Hematopoietic multipotent progenitor cell treated with erythropoietin and hydrocortisone succinate and interleukin-3 and kit ligand, for 8 days (in vitro differentiated cells): ENCODE measurements around the gene USP11.
A peak's percentile ranks its signal among the peaks of the same experiment; 100 is the strongest.

ENCODE experiments used
- DNase-seq: peaks from one replicate; pipeline ENCODE4 v3.0.0-alpha.2; 2015

The USP11 gene

GRCh38 chrX:47232803-47233332, at the start of gene USP11:
Gene USP11, plus strand, starts transcription at chrX:47233009. Its CDS starts 35 bp downstream, at chrX:47233044.
- peak; percentile 77 for DNase-seq

DNA sequence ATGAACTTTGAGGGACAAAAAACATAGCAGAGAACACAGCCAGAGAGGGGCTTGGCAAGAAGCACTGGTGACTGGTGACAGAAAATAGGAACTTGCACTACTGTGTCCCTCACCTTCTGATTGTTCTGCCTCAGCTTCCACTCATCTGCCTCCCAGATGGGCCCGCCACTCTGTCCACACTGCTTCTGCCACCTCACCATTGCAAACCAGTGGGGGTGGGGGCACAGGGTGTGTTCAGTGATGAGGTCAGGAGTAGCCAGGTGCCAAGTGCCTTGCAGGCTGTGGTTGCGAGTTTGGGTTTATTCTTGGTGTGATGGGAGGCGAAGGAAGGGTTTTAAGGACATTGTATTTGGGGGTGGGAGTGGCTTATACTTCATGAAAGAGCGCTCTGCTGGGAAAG, 48.3 kb upstream of the USP11 start:
- no peak for DNase-seq

- DNase-seq: no peak
These were observed 47.6 kb upstream of the USP11 start for GRCh38 chrX:47185241-47185640.

GRCh38 chrX:47186096-47186740, 46.6 kb upstream of the USP11 start:
- DNase-seq: no peak

GRCh38 chrX:47187106-47187677, 45.6 kb upstream of the USP11 start:
- DNase-seq: no peak

- DNase-seq: no peak
These were observed 42.9 kb upstream of the USP11 start for GRCh38 chrX:47189906-47190305.

DNA sequence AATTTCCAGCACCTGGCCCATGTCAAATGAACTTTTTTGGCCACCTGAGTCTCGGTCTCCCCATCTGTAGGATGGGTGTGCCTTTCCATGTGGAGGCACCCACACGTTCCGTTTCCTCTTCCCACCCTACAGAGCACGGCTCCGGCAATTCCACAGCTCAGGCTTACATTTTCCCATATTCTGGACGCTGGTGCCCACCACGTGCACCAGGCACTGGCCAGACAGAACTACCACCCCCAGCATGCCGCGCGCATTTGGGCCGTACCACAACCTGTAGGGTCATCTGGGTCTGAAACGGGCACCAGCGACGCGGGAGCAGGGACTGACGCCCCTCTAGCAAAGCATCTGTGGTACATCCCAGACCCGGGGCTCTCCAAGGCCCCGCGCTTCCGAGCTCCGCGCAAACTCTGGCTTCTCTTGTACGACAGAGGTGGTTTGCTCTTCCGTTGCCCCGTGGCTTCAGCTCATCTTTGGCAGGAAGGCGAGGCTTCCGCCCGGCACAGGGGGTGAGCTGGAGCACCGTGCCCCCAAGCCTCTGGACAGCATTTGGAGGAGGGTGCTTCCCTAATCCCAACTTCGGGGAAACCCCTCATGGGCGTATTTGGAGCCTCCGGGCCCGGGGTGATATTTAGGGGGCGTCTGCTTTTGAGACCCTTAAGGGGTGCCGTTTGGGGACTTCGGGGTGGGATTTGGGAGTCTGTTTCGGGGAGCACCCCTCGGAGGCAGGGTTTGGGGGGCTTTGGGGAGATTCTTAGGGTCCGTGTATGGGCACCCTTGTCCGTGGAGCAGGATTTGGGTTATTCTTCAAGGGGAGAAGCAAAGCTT, 42.2 kb upstream of the USP11 start:
- DNase-seq: peak; percentile 92

GRCh38 chrX:47191331-47191730, 41.5 kb upstream of the USP11 start:
- peak; percentile 20 for DNase-seq

DNA sequence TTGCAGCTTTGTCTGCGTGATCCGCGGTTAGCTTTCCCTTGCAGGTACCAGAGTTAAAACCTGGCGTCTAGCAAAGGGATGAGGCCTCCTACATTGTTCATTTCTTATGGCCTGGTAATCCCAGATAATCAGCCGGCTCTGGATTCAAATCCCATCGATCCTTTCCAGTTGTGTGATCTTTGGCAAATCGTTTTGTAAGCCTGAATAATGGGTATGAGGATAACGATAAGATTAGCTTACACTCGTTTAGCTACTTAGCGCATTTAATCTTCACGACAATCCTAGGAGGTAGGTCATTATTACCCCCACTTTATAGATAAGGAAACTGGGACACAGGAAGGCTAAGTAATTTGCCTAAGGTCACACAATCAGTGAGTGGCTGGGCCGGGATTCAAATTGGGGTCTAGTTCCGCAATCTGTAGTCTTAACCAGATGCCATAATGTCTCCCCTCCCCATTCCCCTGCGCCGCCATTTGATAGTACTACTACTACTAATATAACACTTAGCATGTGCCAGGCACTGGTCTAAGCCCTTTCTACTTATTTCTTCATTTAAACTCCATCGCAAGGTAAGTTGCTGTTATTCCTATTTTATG, 40.9 kb upstream of the USP11 start:
- DNase-seq: peak; percentile 4

DNA sequence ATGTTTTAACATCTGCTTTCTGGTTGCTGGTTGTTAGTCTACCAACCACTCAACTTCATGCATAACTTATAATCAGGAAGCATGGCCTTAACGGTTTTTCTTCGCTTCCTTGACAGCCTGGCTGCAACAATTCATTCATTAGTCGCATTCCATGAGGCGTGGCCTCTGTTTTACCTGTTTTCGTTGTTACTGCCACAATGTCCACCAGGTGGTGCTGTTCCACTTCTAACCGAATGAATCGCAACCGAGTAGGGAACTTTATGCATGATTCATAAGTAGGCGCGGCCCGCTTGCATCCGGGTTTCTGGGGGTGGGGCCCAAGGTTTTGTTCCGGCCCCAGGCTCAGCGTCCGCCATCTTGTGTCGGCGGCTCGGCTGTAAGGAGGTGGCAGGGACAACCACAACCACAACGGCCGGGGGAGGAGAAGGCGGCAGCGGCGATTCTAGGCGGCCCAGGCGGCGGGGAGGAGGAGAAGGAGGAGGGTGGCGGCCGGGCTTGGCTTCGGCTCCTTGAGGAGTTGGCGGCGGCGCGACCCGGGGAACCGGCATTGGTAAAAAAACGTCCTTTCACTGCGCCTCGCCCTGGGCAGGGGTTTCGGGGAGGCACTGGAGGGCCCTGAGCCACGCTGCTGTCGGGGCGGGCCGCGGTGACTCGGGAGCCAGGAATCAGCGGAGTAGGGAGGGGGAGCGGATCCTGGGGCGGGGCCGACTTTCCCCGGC, 39.2 kb upstream of the USP11 start, which contains the start of gene UBA1:
UBA1 (plus strand) TSS at position 355 of the 719 bp plus-strand sequence. CDS start 4,974 bp downstream, outside the sequence.
- DNase-seq: peak; percentile 96

- no peak for DNase-seq
These were observed 38.5 kb upstream of the USP11 start for GRCh38 chrX:47194194-47194787.

DNA sequence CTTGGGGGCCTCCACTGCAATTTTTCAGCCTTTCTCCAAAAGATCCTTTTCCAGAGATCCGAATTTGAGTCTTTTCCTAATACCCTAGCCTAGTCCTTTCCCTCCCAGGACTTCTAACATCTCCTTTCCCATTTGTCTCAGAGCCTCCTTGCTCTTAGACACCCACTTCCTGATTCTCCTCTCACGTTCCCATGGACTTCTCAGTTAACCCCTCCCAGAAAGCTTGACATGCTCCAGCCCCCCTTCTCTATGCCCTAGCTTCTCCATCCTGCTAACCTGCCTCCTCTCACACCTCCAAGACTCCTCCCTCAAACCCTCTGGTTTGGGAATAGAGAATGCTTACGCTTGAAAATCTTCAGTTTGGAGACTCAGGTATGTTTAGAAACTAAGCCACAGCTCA, 36.7 kb upstream of the USP11 start:
- DNase-seq: no peak

- no peak for DNase-seq
These were observed 35.3 kb upstream of the USP11 start for GRCh38 chrX:47197526-47197925.

GRCh38 chrX:47198026-47198686, 34.7 kb upstream of the USP11 start:
- DNase-seq: no peak

GRCh38 chrX:47198687-47199080, 34.1 kb upstream of the USP11 start:
- DNase-seq: no peak

- DNase-seq: no peak
These were observed 33.5 kb upstream of the USP11 start for GRCh38 chrX:47199286-47199685.

DNA sequence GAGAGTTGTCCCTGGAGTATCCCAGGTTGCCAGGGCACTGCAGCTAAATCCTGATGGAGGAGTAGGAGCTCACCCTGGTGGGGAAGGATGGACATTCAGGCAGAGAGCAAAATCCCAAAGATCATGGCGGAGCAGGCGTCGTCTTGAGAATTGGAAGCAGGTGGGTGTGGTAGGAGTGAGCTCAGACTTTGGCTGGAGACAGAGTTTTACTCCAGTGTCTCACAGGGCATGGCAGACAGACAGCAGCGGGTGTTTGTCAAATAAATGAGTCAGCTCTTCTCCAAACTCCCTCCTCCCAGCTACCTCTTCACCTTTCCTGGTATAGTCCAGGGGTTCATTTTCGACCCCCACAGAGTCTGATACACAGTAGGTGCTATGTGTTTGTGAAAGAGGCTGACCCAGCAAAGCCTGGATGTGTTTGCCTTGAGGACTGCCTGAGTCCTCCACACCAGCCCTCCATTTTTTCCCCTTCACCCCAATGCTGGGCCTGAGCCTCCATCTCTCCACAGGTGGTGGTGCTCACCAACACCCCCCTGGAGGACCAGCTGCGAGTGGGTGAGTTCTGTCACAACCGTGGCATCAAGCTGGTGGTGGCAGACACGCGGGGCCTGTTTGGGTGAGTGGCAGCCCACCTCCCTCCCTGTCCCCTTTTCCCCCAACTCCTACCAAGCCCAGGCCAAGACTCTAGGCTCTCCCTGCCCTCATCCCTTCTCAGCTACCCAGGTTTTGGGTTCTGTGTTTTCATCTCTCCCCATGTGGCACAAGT, 32.2 kb upstream of the USP11 start:
- DNase-seq: no peak

- no peak for DNase-seq
These were observed 31.4 kb upstream of the USP11 start for GRCh38 chrX:47201345-47201944.

GRCh38 chrX:47202316-47202715, 30.5 kb upstream of the USP11 start:
- DNase-seq: no peak

DNA sequence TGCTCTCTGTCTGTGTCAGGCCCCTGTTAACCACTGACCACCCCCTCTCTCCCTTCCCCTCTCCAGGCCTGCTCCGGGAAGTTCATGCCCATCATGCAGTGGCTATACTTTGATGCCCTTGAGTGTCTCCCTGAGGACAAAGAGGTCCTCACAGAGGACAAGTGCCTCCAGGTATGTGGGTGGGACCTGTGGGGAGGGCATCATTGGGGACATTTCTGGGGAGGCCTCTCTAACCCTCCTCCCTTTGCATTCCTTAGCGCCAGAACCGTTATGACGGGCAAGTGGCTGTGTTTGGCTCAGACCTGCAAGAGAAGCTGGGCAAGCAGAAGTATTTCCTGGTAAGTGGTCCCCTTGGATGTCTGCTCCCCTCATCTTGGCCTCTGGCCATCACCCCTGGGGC, 29.9 kb upstream of the USP11 start:
- DNase-seq: no peak
